ENCODE measurements around the gene PAQR5. TPM values are rescaled to one million over a fixed set of nuclear protein-coding genes. Genes with fewer than 3 reads are reported as not detected.
A peak's percentile ranks its signal among the peaks of the same experiment; 100 is the strongest.

PAQR5 gene
- total RNA-seq, 1 experiment from 2014 or later: 20.3 TPM

DNA sequence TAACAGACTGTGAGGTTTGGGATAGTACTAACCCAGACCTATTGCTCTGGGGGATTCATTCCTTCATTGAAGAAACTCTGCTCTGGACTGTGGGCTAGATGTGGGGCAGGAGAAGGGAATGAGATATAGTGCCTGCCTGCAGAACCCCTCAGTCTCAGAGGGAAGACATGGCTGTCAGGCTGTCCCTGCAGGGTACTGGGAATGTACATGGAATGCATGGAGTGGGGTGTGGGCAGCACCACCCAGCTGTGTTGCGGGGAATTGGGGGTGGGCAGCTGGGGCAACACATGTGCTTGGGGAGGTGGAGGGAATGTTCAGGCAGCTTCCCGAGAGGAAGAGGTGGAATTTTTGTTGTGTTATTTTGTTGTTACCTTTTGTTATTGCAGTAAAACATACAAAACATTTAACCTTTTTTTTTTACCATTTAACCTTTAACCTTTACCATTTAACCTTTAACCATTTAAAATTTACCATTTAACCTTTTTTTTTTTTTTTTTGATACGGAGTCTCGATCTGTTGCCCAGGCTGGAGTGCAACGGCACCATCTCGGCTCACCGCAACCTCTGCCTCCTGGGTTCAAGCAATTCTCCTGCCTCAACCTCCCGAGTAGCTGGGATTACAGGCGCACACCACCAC lies 7.3 kb downstream of the PAQR5 start:
- H3K27me3 Mint-ChIP-seq (ENCODE audit: insufficient read depth, unreplicated experiment): no peaks in the 10 kb centered on the region
- DNase-seq (ENCODE audit: unreplicated experiment): no peak
- no peaks in the 10 kb centered on the region for H3K36me3 Mint-ChIP-seq (ENCODE audit: insufficient read depth, unreplicated experiment)
- POLR2A ChIA-PET: interaction anchor here (0.6 to 1.0 kb wide), 3 partner anchors 16 to 310 kb away, joined by 3 to 4 read pairs (median 4); no protein-coding TSS in a partner anchor
- no peaks in the 10 kb centered on the region for H3K9me3 Mint-ChIP-seq (ENCODE audit: unreplicated experiment)
- BruUV-seq (replicated peaks): TSS peak; percentile 59
- intact Hi-C loops (cut with micrococcal nuclease): loop anchor here (2.0 kb wide), 2 partner anchors 85 to 105 kb away; no protein-coding TSS in a partner anchor
- peak overlapping the region; percentile 35 for H3K4me3 Mint-ChIP-seq (ENCODE audit: unreplicated experiment)
- peak overlapping the region; percentile 96 for H3K27ac Mint-ChIP-seq (ENCODE audit: low read depth, unreplicated experiment)
- CTCF ChIA-PET: no interaction called here
- H3K4me1 Mint-ChIP-seq (ENCODE audit: insufficient read depth, unreplicated experiment): peaks cover 42% of the 10 kb centered on the region
- TF ChIP-seq, protein P1, sequence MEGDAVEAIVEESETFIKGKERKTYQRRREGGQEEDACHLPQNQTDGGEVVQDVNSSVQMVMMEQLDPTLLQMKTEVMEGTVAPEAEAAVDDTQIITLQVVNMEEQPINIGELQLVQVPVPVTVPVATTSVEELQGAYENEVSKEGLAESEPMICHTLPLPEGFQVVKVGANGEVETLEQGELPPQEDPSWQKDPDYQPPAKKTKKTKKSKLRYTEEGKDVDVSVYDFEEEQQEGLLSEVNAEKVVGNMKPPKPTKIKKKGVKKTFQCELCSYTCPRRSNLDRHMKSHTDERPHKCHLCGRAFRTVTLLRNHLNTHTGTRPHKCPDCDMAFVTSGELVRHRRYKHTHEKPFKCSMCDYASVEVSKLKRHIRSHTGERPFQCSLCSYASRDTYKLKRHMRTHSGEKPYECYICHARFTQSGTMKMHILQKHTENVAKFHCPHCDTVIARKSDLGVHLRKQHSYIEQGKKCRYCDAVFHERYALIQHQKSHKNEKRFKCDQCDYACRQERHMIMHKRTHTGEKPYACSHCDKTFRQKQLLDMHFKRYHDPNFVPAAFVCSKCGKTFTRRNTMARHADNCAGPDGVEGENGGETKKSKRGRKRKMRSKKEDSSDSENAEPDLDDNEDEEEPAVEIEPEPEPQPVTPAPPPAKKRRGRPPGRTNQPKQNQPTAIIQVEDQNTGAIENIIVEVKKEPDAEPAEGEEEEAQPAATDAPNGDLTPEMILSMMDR (IDR thresholded peaks at IDR 0.05; ENCODE audit: unreplicated experiment): no peak

DNA sequence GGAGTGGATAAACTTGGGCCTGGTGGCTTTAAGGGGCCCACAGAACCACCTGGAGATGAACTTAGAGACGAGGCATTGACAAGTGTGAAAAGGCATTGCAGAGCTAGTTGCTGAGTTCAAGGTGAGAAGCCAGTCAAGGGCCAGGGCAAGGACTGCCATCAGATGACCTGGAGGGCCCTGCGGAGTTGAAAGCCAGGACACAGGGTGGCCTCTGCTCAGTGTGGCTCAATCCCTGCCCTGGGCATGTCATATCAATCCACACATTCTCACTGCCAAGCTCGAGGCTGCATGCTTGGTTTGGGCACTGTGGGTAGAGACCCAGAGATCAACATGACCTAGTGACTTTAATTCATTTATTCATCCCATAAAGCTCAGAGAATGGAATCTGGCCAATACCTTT lies 9.2 kb downstream of the PAQR5 start:
- CTCF ChIA-PET: no interaction called here
- peaks cover 39% of the 10 kb centered on the region for H3K4me1 Mint-ChIP-seq (ENCODE audit: insufficient read depth, unreplicated experiment)

DNA sequence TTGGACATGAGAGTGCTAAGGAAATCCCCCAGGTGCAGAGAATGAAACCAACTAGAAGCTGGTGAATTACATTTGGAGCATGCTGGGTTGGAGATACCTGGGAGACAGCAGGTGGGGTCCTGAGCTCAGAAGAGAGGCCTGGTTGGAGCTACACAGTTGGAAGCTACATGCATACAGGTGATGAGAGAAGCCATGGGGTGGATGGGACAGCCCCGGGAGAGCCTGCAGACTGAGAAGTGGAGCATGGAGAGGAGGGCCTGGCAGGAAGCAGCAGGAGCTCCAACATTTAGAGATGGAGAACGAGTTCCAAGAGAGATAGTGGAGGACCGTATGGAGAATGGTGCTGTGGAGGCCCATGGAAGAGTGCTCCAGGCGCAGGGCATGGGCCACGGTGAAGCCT lies 10.2 kb downstream of the PAQR5 start:
- peaks cover 32% of the 10 kb centered on the region for H3K4me1 Mint-ChIP-seq (ENCODE audit: insufficient read depth, unreplicated experiment)
- no peaks in the 10 kb centered on the region for H3K27me3 Mint-ChIP-seq (ENCODE audit: insufficient read depth, unreplicated experiment)
- no TSS peak for BruUV-seq (replicated peaks)
- intact Hi-C loops (cut with micrococcal nuclease): no loop called here
- no peaks in the 10 kb centered on the region for H3K9me3 Mint-ChIP-seq (ENCODE audit: unreplicated experiment)
- H3K4me3 Mint-ChIP-seq (ENCODE audit: unreplicated experiment): no peak overlapping the region
- H3K27ac Mint-ChIP-seq (ENCODE audit: low read depth, unreplicated experiment): no peak overlapping the region
- no peak for DNase-seq (ENCODE audit: unreplicated experiment)
- POLR2A ChIA-PET: interaction anchor here (0.7 kb wide), 1 partner anchor 199 kb away, joined by 3 read pairs; no protein-coding TSS in a partner anchor
- CTCF ChIA-PET: no interaction called here
- H3K36me3 Mint-ChIP-seq (ENCODE audit: insufficient read depth, unreplicated experiment): no peaks in the 10 kb centered on the region
- TF ChIP-seq, protein P1 (IDR thresholded peaks at IDR 0.05; ENCODE audit: unreplicated experiment): no peak

More for the DNA sequence above, 9.2 kb downstream of the PAQR5 start:
- BruUV-seq (replicated peaks): no TSS peak
- no peaks in the 10 kb centered on the region for H3K36me3 Mint-ChIP-seq (ENCODE audit: insufficient read depth, unreplicated experiment)
- DNase-seq (ENCODE audit: unreplicated experiment): no peak
- POLR2A ChIA-PET: no interaction called here
- TF ChIP-seq, protein P1 (IDR thresholded peaks at IDR 0.05; ENCODE audit: unreplicated experiment): no peak
- H3K4me3 Mint-ChIP-seq (ENCODE audit: unreplicated experiment): no peak overlapping the region
- H3K27me3 Mint-ChIP-seq (ENCODE audit: insufficient read depth, unreplicated experiment): no peaks in the 10 kb centered on the region
- intact Hi-C loops (cut with micrococcal nuclease): no loop called here
- no peak overlapping the region for H3K27ac Mint-ChIP-seq (ENCODE audit: low read depth, unreplicated experiment)
- H3K9me3 Mint-ChIP-seq (ENCODE audit: unreplicated experiment): no peaks in the 10 kb centered on the region

DNA sequence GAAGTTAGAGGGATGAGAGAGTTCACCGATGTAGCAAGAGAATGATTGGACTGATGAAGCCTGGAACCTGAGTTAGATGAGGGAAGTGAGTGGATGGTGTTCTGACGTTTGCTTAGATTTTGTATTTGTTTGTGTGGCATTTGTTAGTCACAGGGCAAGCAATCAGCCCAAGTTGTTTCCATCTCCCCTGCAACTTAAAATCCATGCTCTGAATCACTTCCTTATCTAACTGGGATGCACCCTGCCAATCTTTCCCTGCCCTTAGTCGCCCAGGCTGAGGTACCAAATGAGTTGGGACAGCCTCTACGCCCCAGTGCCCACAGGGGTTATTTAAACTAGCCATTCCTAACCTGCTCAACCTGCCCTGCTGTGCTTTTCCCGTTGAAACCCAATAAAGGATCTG lies 12.6 kb downstream of the PAQR5 start:
- TF ChIP-seq, protein P1 (IDR thresholded peaks at IDR 0.05; ENCODE audit: unreplicated experiment): no peak
- no peak for DNase-seq (ENCODE audit: unreplicated experiment)
- POLR2A ChIA-PET: interaction anchor here (0.6 kb wide), 1 partner anchor 77 kb away, joined by 3 read pairs; no protein-coding TSS in a partner anchor
- Mint-ChIP-seq H3K9me3 (ENCODE audit: unreplicated experiment) (no peaks in the 10 kb centered on the region), H3K4me1 (ENCODE audit: insufficient read depth, unreplicated experiment) (peaks cover 9% of the 10 kb centered on the region), H3K27ac (ENCODE audit: low read depth, unreplicated experiment) (no peak overlapping the region), H3K4me3 (ENCODE audit: unreplicated experiment) (no peak overlapping the region), H3K27me3 (ENCODE audit: insufficient read depth, unreplicated experiment) (no peaks in the 10 kb centered on the region), H3K36me3 (ENCODE audit: insufficient read depth, unreplicated experiment) (peaks cover 5% of the 10 kb centered on the region)
- CTCF ChIA-PET: no interaction called here
- intact Hi-C loops (cut with micrococcal nuclease): no loop called here
- BruUV-seq (replicated peaks): no TSS peak
